Fibroblast of the conjunctiva (primary cell): ENCODE results near the gene CEPT1.

ENCODE experiments used
- DNase-seq: peaks from one replicate; pipeline ENCODE4 v3.0.0-alpha.2; 2010; ENCODE audit warnings: low read depth

CEPT1 gene

GRCh38 chr1:111228748-111229126 lies 88.7 kb downstream of the CEPT1 start:
- DNase-seq: no peak

GRCh38 chr1:111232134-111232533 lies 92.1 kb downstream of the CEPT1 start:
- no peak for DNase-seq

GRCh38 chr1:111234258-111234657 lies 94.2 kb downstream of the CEPT1 start:
- DNase-seq: no peak
